ENCODE data around the gene CDH12.
"Not testable (repeated sequence)": the region's sequence is repeated elsewhere in the genome, so short reads cannot be mapped to it uniquely, and the experiment has no call there.

The CDH12 gene

DNA sequence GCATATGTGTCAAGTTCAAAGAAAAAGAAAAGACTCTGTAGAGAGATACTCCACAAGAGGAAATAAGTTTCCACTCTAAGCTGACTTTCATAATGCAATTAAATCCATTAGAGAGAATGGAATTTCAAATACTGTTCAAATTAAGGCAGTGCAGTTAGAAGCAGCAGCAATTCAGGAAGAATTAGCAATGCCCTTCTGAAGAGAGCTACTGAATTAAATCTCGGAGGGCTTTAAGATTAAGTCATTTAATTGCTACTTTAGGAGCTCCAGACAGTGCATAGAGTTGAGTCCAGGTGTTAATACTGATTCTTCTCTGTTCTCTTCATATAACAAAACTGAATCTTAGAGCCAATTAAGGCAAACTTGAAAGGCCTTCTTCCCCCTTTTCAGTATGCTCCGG is 8.5 kb downstream of the CDH12 start:
- Histone ChIP-seq H3K9ac (ENCODE audit: low read depth, low read length) (no peak overlapping the region), H3K27me3 (ENCODE audit: insufficient read depth, low read length) (no peaks in the 10 kb centered on the region), H3K27ac (ENCODE audit: low read length) (no peak overlapping the region), H3K9me3 (ENCODE audit: insufficient read depth, low read depth, low read length) (no peaks in the 10 kb centered on the region), H3K36me3 (ENCODE audit: insufficient read depth, low read depth, low read length) (no peaks in the 10 kb centered on the region), H3K4me3 (ENCODE audit: low read length) (no peak overlapping the region), H3K4me1 (ENCODE audit: insufficient read depth, low read length) (no peaks in the 10 kb centered on the region)

DNA sequence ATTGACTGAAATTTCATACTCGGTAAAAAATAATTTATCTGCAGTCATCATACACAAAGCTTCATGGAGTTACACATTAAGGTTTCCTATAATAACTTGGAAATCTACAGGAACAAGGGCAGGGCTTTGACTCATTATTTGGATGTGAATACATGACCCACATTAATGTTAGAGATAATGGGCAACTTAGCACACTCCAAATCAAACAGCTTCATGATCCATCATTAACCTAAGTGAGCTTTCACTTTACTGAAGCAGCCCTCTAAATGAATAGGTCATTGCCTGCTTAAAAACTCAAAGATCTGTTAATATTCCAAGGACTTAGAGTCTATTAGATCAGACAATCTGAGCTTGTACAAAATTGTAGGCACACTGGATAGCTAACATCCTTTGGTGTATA is 9.0 kb downstream of the CDH12 start:
- Histone ChIP-seq H3K27me3 (ENCODE audit: insufficient read depth, low read length) (no peaks in the 10 kb centered on the region), H3K36me3 (ENCODE audit: insufficient read depth, low read depth, low read length) (no peaks in the 10 kb centered on the region), H3K27ac (ENCODE audit: low read length) (no peak overlapping the region), H3K9me3 (ENCODE audit: insufficient read depth, low read depth, low read length) (no peaks in the 10 kb centered on the region), H3K4me3 (ENCODE audit: low read length) (no peak overlapping the region), H3K9ac (ENCODE audit: low read depth, low read length) (no peak overlapping the region), H3K4me1 (ENCODE audit: insufficient read depth, low read length) (no peaks in the 10 kb centered on the region)

DNA sequence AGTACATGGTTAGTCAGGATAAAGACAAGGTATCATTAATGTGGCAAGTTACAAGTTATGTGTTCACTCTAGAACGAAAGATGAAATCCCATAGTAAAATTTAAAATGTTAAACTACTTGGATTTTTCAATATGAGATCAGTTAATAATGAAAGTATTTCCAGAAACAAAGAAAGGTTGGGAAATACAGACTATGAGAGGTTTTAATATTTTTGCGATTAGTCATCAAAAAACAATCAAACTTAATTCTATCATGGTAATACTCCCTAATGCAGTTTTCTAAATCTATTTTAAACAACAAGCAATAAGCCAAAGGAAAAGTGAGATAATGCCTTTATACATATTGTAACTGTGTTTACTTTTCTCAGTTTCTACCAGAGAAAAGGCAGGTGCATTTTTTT is 10.6 kb downstream of the CDH12 start:
- Histone ChIP-seq H3K9ac (ENCODE audit: low read depth, low read length) (no peak overlapping the region), H3K9me3 (ENCODE audit: insufficient read depth, low read depth, low read length) (no peaks in the 10 kb centered on the region), H3K4me1 (ENCODE audit: insufficient read depth, low read length) (no peaks in the 10 kb centered on the region), H3K36me3 (ENCODE audit: insufficient read depth, low read depth, low read length) (no peaks in the 10 kb centered on the region), H3K4me3 (ENCODE audit: low read length) (no peak overlapping the region), H3K27me3 (ENCODE audit: insufficient read depth, low read length) (no peaks in the 10 kb centered on the region), H3K27ac (ENCODE audit: low read length) (no peak overlapping the region)

DNA sequence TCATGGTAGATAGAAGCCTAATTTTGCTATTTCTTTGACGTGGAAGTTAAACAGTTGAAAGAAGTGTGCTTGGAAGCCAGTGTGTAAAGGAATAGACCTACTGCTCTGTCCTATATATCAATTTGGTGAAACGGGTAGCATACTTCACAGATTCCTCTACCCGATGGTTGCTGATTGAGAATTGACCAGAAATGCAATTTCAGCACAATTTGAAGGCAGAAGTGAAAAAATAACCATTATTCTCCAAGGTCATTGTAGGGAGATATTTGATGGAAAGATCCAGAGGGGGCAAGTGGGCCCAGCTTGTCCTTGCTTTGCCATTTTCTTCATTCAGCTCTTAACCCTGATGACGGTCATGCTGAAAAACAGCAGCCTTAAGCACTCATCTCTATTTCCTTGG is 15.3 kb downstream of the CDH12 start:
- Histone ChIP-seq H3K9me3 (ENCODE audit: insufficient read depth, low read depth, low read length) (no peaks in the 10 kb centered on the region), H3K27me3 (ENCODE audit: insufficient read depth, low read length) (no peaks in the 10 kb centered on the region), H3K4me3 (ENCODE audit: low read length) (no peak overlapping the region), H3K4me1 (ENCODE audit: insufficient read depth, low read length) (no peaks in the 10 kb centered on the region), H3K9ac (ENCODE audit: low read depth, low read length) (no peak overlapping the region), H3K36me3 (ENCODE audit: insufficient read depth, low read depth, low read length) (no peaks in the 10 kb centered on the region), H3K27ac (ENCODE audit: low read length) (no peak overlapping the region)

DNA sequence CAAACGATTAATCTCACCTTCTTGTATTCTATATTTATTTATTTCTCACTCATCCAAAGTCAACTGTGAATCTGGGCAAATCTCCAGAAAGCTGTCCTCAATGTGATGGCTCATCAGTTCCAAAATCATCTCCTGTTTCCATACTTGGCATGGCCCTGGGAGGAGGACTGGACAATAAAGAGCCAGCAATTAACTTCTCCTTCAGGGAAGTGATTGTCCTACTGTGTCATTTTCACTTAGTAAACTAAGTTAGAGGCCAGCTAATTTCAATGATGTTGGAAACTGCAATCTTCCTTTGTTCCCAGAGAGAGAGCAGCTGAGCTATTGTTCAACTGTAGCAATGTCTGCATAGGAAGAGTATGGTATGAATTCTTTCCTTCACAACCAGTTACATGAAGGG is 17.5 kb downstream of the CDH12 start:
- no peak overlapping the region for H3K27ac ChIP-seq (ENCODE audit: low read length)
- no peaks in the 10 kb centered on the region for H3K27me3 ChIP-seq (ENCODE audit: insufficient read depth, low read length)
- no peaks in the 10 kb centered on the region for H3K36me3 ChIP-seq (ENCODE audit: insufficient read depth, low read depth, low read length)
- H3K4me1 ChIP-seq (ENCODE audit: insufficient read depth, low read length) = no peaks in the 10 kb centered on the region
- no peak overlapping the region for H3K9ac ChIP-seq (ENCODE audit: low read depth, low read length)
- no peak overlapping the region for H3K4me3 ChIP-seq (ENCODE audit: low read length)
- H3K9me3 ChIP-seq (ENCODE audit: insufficient read depth, low read depth, low read length) = no peaks in the 10 kb centered on the region

DNA sequence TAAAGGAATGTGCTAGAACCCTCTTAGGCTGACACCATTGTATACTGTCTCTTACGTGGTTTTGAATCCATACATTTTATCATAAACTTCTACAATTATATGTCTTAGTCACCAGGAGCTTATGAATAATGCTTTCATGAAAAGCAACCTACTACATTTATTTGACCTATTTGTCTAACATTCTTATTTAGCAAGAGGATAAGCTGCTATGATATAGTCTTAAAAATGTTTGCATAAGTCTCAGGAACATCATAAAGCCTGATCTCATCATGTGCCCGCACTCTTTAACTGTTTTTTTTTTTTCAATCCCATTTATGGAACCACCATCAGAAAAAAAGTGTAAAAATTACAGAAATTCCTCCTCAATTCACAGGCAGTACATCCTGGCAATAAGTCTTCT is 59.7 kb downstream of the CDH12 start:
- Histone ChIP-seq H3K4me3 (ENCODE audit: low read length) (no peak overlapping the region), H3K9ac (ENCODE audit: low read depth, low read length) (no peak overlapping the region), H3K9me3 (ENCODE audit: insufficient read depth, low read depth, low read length) (no peaks in the 10 kb centered on the region), H3K27me3 (ENCODE audit: insufficient read depth, low read length) (no peaks in the 10 kb centered on the region), H3K36me3 (ENCODE audit: insufficient read depth, low read depth, low read length) (no peaks in the 10 kb centered on the region), H3K4me1 (ENCODE audit: insufficient read depth, low read length) (no peaks in the 10 kb centered on the region), H3K27ac (ENCODE audit: low read length) (no peak overlapping the region)

DNA sequence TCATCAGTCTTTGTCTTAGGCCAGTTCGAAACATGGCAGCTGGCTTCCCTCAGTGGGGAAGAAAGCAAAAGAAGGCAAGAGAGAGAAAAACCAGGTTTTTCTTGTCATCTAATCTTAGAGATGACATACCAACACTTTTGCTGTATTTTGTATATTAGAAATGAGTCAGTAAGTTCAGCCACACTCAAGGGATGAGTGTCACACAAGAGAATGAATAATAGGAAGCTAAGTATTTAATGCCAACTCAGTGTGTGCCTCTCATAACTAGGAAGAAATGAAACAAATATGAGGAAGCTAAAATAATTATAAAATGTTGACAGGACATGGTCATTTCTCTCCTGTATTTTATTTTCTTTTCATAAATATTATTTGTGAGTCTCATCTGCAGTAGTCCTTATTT is 65.3 kb downstream of the CDH12 start:
- no peak overlapping the region for H3K9ac ChIP-seq (ENCODE audit: low read depth, low read length)
- no peaks in the 10 kb centered on the region for H3K9me3 ChIP-seq (ENCODE audit: insufficient read depth, low read depth, low read length)
- no peak overlapping the region for H3K4me3 ChIP-seq (ENCODE audit: low read length)
- H3K27ac ChIP-seq (ENCODE audit: low read length) = no peak overlapping the region
- no peaks in the 10 kb centered on the region for H3K36me3 ChIP-seq (ENCODE audit: insufficient read depth, low read depth, low read length)
- no peaks in the 10 kb centered on the region for H3K4me1 ChIP-seq (ENCODE audit: insufficient read depth, low read length)
- no peaks in the 10 kb centered on the region for H3K27me3 ChIP-seq (ENCODE audit: insufficient read depth, low read length)

DNA sequence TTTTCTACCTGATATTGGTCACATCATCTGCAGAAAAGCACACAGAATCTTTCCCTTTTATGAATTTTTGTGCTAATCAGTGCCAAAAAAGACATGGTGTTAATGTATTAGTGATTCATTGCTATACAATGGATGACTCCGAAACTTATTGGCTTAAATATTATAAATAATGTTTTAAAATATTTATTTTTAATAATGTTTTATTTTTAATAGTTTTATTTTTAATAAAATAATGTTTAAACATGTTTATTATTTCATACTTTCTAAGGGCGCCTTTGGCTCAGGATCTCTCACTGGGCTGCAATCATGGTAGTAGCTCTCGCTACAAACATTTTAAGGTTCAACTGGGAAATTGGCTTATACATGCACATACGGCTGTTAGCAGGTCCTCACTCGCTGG is 65.7 kb downstream of the CDH12 start:
- Histone ChIP-seq H3K4me3 (ENCODE audit: low read length) (no peak overlapping the region), H3K4me1 (ENCODE audit: insufficient read depth, low read length) (no peaks in the 10 kb centered on the region), H3K27me3 (ENCODE audit: insufficient read depth, low read length) (no peaks in the 10 kb centered on the region)

DNA sequence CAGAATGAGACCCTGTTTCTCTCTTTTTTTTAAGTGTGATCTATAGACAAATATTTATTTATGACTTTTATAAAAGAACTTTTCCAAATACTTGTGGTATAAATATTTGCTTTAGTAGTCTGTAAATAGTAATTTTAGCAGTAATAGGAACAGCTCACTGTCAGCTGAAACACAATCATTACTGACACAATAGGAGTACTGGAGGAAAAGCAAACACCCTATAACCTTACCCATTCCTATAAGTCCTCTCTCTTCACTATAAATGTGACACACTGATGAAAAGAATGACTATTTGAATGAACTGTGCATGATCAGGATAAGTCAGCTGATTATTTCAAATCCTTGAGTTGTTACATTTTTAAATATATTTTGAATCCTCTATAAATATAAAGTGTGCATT is 72.4 kb downstream of the CDH12 start:
- Histone ChIP-seq H3K9me3 (ENCODE audit: insufficient read depth, low read depth, low read length) (no peaks in the 10 kb centered on the region), H3K27ac (ENCODE audit: low read length) (no peak overlapping the region), H3K4me1 (ENCODE audit: insufficient read depth, low read length) (no peaks in the 10 kb centered on the region), H3K27me3 (ENCODE audit: insufficient read depth, low read length) (no peaks in the 10 kb centered on the region), H3K36me3 (ENCODE audit: insufficient read depth, low read depth, low read length) (no peaks in the 10 kb centered on the region), H3K9ac (ENCODE audit: low read depth, low read length) (no peak overlapping the region), H3K4me3 (ENCODE audit: low read length) (no peak overlapping the region)

More for the DNA sequence above, 65.7 kb downstream of the CDH12 start:
- Histone ChIP-seq H3K9ac (ENCODE audit: low read depth, low read length) (no peak overlapping the region), H3K36me3 (ENCODE audit: insufficient read depth, low read depth, low read length) (no peaks in the 10 kb centered on the region), H3K27ac (ENCODE audit: low read length) (no peak overlapping the region), H3K9me3 (ENCODE audit: insufficient read depth, low read depth, low read length) (no peaks in the 10 kb centered on the region)

DNA sequence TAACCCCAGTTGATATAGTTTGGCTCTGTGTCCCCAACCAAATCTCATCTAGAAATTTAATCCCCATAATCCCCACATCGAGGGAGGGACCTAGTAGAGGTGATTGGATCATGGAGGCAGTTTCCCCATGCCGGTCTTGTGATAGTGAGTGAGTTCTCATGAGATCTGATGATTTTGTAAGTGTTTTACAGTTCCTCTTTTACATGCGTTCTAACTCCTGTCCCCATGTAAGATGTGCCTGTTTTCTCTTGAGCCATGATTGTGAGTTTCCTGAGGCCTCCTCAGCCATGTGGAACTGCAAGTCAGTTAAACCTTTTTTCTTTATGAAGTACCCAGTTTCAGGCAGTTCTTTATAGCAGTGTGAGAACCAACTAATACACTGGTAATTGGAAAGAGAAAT is 73.6 kb downstream of the CDH12 start:
- Histone ChIP-seq H3K36me3 (ENCODE audit: insufficient read depth, low read depth, low read length) (no peaks in the 10 kb centered on the region), H3K4me1 (ENCODE audit: insufficient read depth, low read length) (no peaks in the 10 kb centered on the region), H3K9ac (ENCODE audit: low read depth, low read length) (no peak overlapping the region), H3K27ac (ENCODE audit: low read length) (no peak overlapping the region), H3K27me3 (ENCODE audit: insufficient read depth, low read length) (no peaks in the 10 kb centered on the region), H3K4me3 (ENCODE audit: low read length) (no peak overlapping the region), H3K9me3 (ENCODE audit: insufficient read depth, low read depth, low read length) (no peaks in the 10 kb centered on the region)

DNA sequence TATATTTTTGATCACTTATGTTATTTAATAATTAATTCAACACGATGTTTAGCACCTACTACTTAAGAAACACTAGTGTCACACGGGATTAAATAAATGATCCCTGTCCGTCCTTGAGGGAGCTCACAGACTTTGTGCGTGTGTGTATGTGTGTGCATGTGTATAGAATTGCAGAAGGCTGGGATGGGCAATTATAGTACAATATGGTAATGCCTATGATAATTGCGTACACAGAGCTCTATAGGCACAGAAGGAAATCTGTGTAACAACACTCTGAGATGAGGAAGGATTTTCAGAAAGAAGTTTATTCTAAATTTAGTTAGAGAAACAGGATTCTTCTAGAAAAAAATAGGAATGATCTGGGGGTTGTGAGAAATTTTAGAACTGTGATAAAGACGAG is 76.9 kb downstream of the CDH12 start:
- Histone ChIP-seq H3K36me3 (ENCODE audit: insufficient read depth, low read depth, low read length) (no peaks in the 10 kb centered on the region), H3K9me3 (ENCODE audit: insufficient read depth, low read depth, low read length) (no peaks in the 10 kb centered on the region), H3K4me3 (ENCODE audit: low read length) (no peak overlapping the region), H3K9ac (ENCODE audit: low read depth, low read length) (no peak overlapping the region), H3K27me3 (ENCODE audit: insufficient read depth, low read length) (no peaks in the 10 kb centered on the region), H3K4me1 (ENCODE audit: insufficient read depth, low read length) (no peaks in the 10 kb centered on the region), H3K27ac (ENCODE audit: low read length) (no peak overlapping the region)

DNA sequence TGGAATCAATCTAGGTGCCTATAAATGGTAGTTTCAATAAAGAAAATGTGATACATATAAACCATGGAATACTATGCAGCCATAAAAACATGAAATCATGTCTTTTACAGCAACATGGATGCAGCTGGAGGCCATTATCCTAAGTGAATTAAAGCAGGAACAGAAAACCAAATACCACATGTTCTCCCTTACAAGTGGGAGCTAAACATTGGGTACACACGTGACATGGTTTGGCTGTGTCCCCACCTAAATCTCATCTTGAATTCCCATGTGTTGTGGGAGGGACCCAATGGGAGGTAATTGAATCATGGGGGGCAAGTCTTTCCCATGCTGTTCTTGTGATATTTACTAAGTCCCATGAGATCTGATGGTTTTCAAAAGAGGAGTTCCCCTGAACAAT is 78.9 kb downstream of the CDH12 start:
- not testable (repeated sequence) for H3K4me3 ChIP-seq (ENCODE audit: low read length); H3K27me3 ChIP-seq (ENCODE audit: insufficient read depth, low read length); H3K36me3 ChIP-seq (ENCODE audit: insufficient read depth, low read depth, low read length); H3K4me1 ChIP-seq (ENCODE audit: insufficient read depth, low read length); H3K9me3 ChIP-seq (ENCODE audit: insufficient read depth, low read depth, low read length); H3K9ac ChIP-seq (ENCODE audit: low read depth, low read length); H3K27ac ChIP-seq (ENCODE audit: low read length)

DNA sequence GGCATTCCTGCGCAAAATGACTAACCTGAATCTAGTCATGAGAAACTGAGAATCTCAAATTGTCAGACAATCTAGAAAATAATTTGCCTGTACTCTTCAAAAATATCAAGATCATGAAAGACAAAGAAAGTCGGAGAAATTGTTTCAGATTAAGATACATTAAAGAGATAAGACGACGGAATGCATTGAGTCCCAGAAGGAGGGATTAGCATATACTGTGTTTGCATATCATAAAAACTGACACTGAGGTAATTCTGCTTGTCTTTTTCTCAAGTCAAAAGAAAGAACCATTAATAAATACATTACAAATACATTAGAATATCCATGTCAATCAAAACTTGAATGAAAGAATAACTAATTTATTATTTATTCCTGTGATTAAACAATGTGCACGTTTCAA is 88.4 kb downstream of the CDH12 start:
- H3K9ac ChIP-seq (ENCODE audit: low read depth, low read length) = no peak overlapping the region
- H3K27ac ChIP-seq (ENCODE audit: low read length) = no peak overlapping the region
- H3K9me3 ChIP-seq (ENCODE audit: insufficient read depth, low read depth, low read length) = no peaks in the 10 kb centered on the region
- no peaks in the 10 kb centered on the region for H3K27me3 ChIP-seq (ENCODE audit: insufficient read depth, low read length)
- H3K4me3 ChIP-seq (ENCODE audit: low read length) = no peak overlapping the region
- H3K36me3 ChIP-seq (ENCODE audit: insufficient read depth, low read depth, low read length) = no peaks in the 10 kb centered on the region
- H3K4me1 ChIP-seq (ENCODE audit: insufficient read depth, low read length) = no peaks in the 10 kb centered on the region
